HepG2 (cell line): ENCODE results near the gene RFX2. TPM values are rescaled to one million over a fixed set of nuclear protein-coding genes. Genes with fewer than 3 reads are reported as not detected.

ENCODE experiments used
- ATAC-seq: fragments of 200-7000 bp; cut with Tn5 transposase; 3 replicates; pipeline ENCODE4 v1.9.1; 2020; ENCODE audit warnings: mild to moderate bottlenecking, moderate library complexity
- BruUV-seq: library from RNA; stranded (reverse); fragments of 400-500 nt; replicated peaks from 2 replicates; lab custom pipeline; 2021; lab: Mats Ljungman, UMichigan
- CTCF ChIA-PET: fragments of 300-600 bp; formaldehyde crosslinking; extraction: SDS; loops from one replicate; lab custom pipeline; 2021; ENCODE audit warnings: low total read pairs, inconsistent platforms, low intra/inter-chr PET ratio; lab: Yijun Ruan, JAX
- POLR2A ChIA-PET: fragments of 350-600 bp; sonication (Branson Sonifier 250); formaldehyde crosslinking; loops from one replicate; lab custom pipeline; 2020; ENCODE audit warnings: antibody characterized with exemption, inconsistent platforms; lab: Yijun Ruan, JAX
- DNase-seq: peaks from one replicate; pipeline ENCODE4 v3.0.0-alpha.2; 2015; ENCODE audit warnings: low spot score
- FAIRE-seq: peaks from 3 replicates; lab custom pipeline; 2011; peaks lifted over from hg19 to GRCh38; lab: Jason Lieb, UNC
- H2AFZ ChIP-seq: one replicate; pipeline ENCODE4 v1.6.1; 2011; ENCODE audit warnings: low read length, inconsistent platforms
- H3K27ac ChIP-seq: fragments of 300-600 bp; 3 replicates; pipeline ENCODE4 v1.8.0; 2011; ENCODE audit warnings: mixed run types, mild to moderate bottlenecking, mixed read lengths, low read length, inconsistent platforms; ENCODE audit not compliant: insufficient read depth; ENCODE audit errors: extremely low read length
- H3K27me3 ChIP-seq, 2 experiments: fragments of 200-600 bp in 1 of 2; 2 replicates in 1 of 2; 3 replicates in 1 of 2; pipeline versions ENCODE4 v1.6.0 to v1.8.0; 2011; ENCODE audit warnings: low read length in 2 of 2, mild to moderate bottlenecking in 2 of 2, moderate library complexity in 2 of 2, inconsistent platforms in 1 of 2; ENCODE audit not compliant: insufficient read depth in 2 of 2, control insufficient read depth in 1 of 2
- H3K36me3 ChIP-seq, 2 experiments: fragments of 200-600 bp in 1 of 2; replicated peaks in 1 of 2; 2 replicates in 1 of 2; 3 replicates in 1 of 2; pipeline versions ENCODE4 v1.5.1 to v1.8.0; 2011; ENCODE audit warnings: low read length in 2 of 2, inconsistent platforms in 1 of 2; ENCODE audit not compliant: insufficient read depth in 2 of 2, control insufficient read depth in 1 of 2
- H3K4me1 ChIP-seq: 2 replicates; pipeline ENCODE4 v1.5.1; 2012; ENCODE audit warnings: low read length, inconsistent platforms; ENCODE audit not compliant: insufficient read depth
- H3K4me2 ChIP-seq: 2 replicates; pipeline ENCODE4 v1.6.0; 2011; ENCODE audit warnings: low read depth, low read length, inconsistent platforms
- H3K4me3 ChIP-seq, 3 experiments: fragments of 200-600 bp in 1 of 3; sonication (generic), shearing (Covaris generic) in 1 of 3; replicated peaks in 1 of 3; 2 replicates each; pipeline ENCODE4 v1.5.1; 2011 to 2016; ENCODE audit warnings: low read length in 3 of 3, inconsistent platforms in 2 of 3, low read depth in 2 of 3, mild to moderate bottlenecking in 2 of 3, control low read depth in 1 of 3, mixed read lengths in 1 of 3; ENCODE audit not compliant: insufficient read depth in 1 of 3
- H3K79me2 ChIP-seq: one replicate; pipeline ENCODE4 v1.6.1; 2011; ENCODE audit warnings: low read length, inconsistent platforms; ENCODE audit not compliant: insufficient read depth
- H3K9ac ChIP-seq: 2 replicates; pipeline ENCODE4 v1.6.0; 2011; ENCODE audit warnings: mild to moderate bottlenecking, low read depth, low read length, inconsistent platforms; ENCODE audit not compliant: insufficient read depth
- H3K9me3 ChIP-seq: 2 replicates; pipeline ENCODE4 v1.5.1; 2012; ENCODE audit warnings: mild to moderate bottlenecking, low read length
- H4K20me1 ChIP-seq: 2 replicates; pipeline ENCODE4 v1.6.0; 2011; ENCODE audit warnings: inconsistent platforms, mild to moderate bottlenecking, low read length, moderate library complexity; ENCODE audit not compliant: insufficient read depth
- BCL6 ChIP-seq: IDR thresholded peaks from 2 replicates; pipeline ENCODE4 v1.6.1; 2016; ENCODE audit warnings: missing genetic modification reagents, missing compliant biosample characterization
- CENPT ChIP-seq: sonication (generic); formaldehyde crosslinking; IDR thresholded peaks from 2 replicates; pipeline ENCODE4 v1.8.0; 2022; ENCODE audit warnings: low read depth, mild to moderate bottlenecking, moderate library complexity, missing genetic modification reagents
- EP300 ChIP-seq, 3 experiments: sonication (generic) in 1 of 3; formaldehyde crosslinking in 1 of 3; IDR thresholded peaks; 2 replicates each; pipeline versions ENCODE4 v1.5.1 to v1.6.1; 2011 to 2020; ENCODE audit warnings: low read depth in 2 of 3, low read length in 2 of 3, borderline replicate concordance in 1 of 3, improper control_type of control experiment in 1 of 3, mild to moderate bottlenecking in 1 of 3, missing genetic modification reagents in 1 of 3, moderate library complexity in 1 of 3
- EZH2 ChIP-seq: conservative IDR thresholded peaks from 2 replicates; pipeline ENCODE4 v1.6.1; 2012; ENCODE audit warnings: mild to moderate bottlenecking, low read depth, low read length, moderate library complexity
- HNRNPH1 ChIP-seq: fragments of 200-400 bp; formaldehyde crosslinking; optimal IDR thresholded peaks from 2 replicates; pipeline ENCODE3; 2017; ENCODE audit warnings: mild to moderate bottlenecking, low read depth, low read length
- HNRNPK ChIP-seq: fragments of 200-400 bp; formaldehyde crosslinking; IDR thresholded peaks from 2 replicates; pipeline ENCODE4 v1.6.1; 2018; ENCODE audit warnings: low read length, low read depth, moderate library complexity, mild to moderate bottlenecking; ENCODE audit not compliant: poor library complexity, severe bottlenecking
- KDM4B ChIP-seq: sonication (generic); formaldehyde crosslinking; IDR thresholded peaks from 2 replicates; pipeline ENCODE4 v1.4.0; 2020; ENCODE audit warnings: missing genetic modification reagents
- MXD4 ChIP-seq: IDR thresholded peaks from 2 replicates; pipeline ENCODE4 v1.6.1; 2016; ENCODE audit warnings: mild to moderate bottlenecking, missing biosample characterization, missing genetic modification reagents
- SALL1 ChIP-seq: sonication (generic); formaldehyde crosslinking; IDR thresholded peaks from 2 replicates; pipeline ENCODE4 v1.8.0; 2022; ENCODE audit warnings: mild to moderate bottlenecking, missing genetic modification reagents
- TERF1 ChIP-seq: sonication (generic); formaldehyde crosslinking; IDR thresholded peaks from 2 replicates; pipeline ENCODE4 v1.8.0; 2022; ENCODE audit warnings: mild to moderate bottlenecking, missing genetic modification reagents, moderate library complexity
- ZFX ChIP-seq: sonication (generic); formaldehyde crosslinking; IDR thresholded peaks from 2 replicates; pipeline ENCODE4 v1.4.0; 2020; ENCODE audit warnings: mild to moderate bottlenecking, low read depth, missing genetic modification reagents, moderate library complexity
- ZNF550 ChIP-seq: sonication (generic); formaldehyde crosslinking; IDR thresholded peaks from 2 replicates; pipeline ENCODE4 v1.4.0; 2020; ENCODE audit warnings: mild to moderate bottlenecking, missing genetic modification reagents, borderline replicate concordance
- ZNF724P ChIP-seq: sonication (generic); formaldehyde crosslinking; IDR thresholded peaks from 2 replicates; pipeline ENCODE4 v1.8.0; 2022; ENCODE audit warnings: missing genetic modification reagents, borderline replicate concordance
- WGBS: methylation state at CpG from one replicate; pipeline ENCODE4 v1.1.6; 2017; ENCODE audit warnings: low lambda C conversion rate; 5-methylcytosine and 5-hydroxymethylcytosine counted together
- in situ Hi-C: cut with HindIII; loops from 2 replicates; pipeline ENCODE4 v1.10.0; 2017; ENCODE audit warnings: low pct_unique_long_range_greater_than_20kb; ENCODE audit not compliant: extremely low pct_ligation_motif_present
- intact Hi-C: fragments of 100-400 bp; cut with micrococcal nuclease; formaldehyde crosslinking; loops from one replicate; pipeline ENCODE4 v1.10.0; 2022; ENCODE audit not compliant: unreplicated experiment
- polyA plus RNA-seq, 8 experiments: library from polyadenylated mRNA; depleted of rRNA in 3 of 8; stranded (reverse) in 7 of 8; unstranded in 1 of 8; fragments of >200 nt; fragmentation: Illumina TruSeq in 4 of 8; extraction: Trizol in 4 of 8; gene quantifications; 2 replicates each; pipeline versions ENCODE4 v1.2.1 to v1.2.3, GENCODE V29; 2011 to 2016; ENCODE audit warnings: low read depth in 4 of 8, missing spikeins in 1 of 8, mixed read lengths in 1 of 8; ENCODE audit not compliant: insufficient read depth in 1 of 8
- total RNA-seq, 5 experiments: library from RNA; depleted of rRNA; stranded (reverse); fragments of >200 nt; fragmentation: Illumina TruSeq; extraction: Trizol; gene quantifications; 2 replicates each; pipeline ENCODE4 v1.2.3, GENCODE V29; 2016; ENCODE audit warnings: low read depth in 1 of 5
- TF ChIP-seq, protein P1 (sequence below): sonication (generic); formaldehyde crosslinking; IDR thresholded peaks from 2 replicates; pipeline ENCODE4 v1.4.0; 2020; ENCODE audit warnings: missing genetic modification reagents
- TF ChIP-seq, protein P2 (sequence below): sonication (generic); formaldehyde crosslinking; conservative IDR thresholded peaks from 2 replicates; pipeline ENCODE4 v1.5.0; 2020; ENCODE audit warnings: missing genetic modification reagents

The RFX2 gene
- total and polyA plus RNA-seq, 2 of the 13 experiments (the other 11 are each of a cell fraction or from before 2014, with no cell fraction given): 2.8 to 3.3 TPM

DNA sequence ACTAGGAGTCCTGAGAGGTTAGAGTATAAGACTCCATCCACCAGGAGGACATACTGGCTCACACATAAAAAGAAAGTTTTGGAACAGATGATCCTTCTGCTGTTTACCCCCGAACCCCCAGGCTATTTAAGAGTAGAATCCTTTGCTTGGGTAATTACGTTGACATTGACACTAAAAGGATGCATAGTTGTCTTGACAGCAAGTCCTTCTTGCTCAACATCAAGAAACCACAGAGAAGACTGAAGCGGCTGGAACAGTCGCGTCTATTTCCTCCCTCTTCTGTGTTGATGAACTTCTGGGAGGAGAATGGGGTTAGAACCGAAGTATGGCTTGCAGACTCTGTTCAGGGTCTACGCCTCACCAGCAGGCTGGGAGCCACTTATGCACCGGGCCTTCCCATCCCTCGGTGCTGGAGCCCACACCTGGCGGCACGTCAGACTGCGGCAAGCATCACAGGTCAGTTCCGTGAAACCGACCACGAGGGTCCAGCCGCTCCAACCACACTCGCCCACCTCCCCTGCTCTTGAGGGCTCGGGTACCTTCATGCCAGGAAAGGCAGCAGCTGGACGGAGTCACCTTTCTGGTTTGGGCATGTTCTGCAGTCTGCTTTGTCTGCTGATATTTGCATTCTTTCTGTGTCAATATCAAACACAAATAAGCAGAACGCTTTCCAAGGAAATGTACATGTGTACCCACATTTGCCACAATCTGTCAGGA, 90.0 kb downstream of the RFX2 start (continued):
- TF ChIP-seq, protein P1, sequence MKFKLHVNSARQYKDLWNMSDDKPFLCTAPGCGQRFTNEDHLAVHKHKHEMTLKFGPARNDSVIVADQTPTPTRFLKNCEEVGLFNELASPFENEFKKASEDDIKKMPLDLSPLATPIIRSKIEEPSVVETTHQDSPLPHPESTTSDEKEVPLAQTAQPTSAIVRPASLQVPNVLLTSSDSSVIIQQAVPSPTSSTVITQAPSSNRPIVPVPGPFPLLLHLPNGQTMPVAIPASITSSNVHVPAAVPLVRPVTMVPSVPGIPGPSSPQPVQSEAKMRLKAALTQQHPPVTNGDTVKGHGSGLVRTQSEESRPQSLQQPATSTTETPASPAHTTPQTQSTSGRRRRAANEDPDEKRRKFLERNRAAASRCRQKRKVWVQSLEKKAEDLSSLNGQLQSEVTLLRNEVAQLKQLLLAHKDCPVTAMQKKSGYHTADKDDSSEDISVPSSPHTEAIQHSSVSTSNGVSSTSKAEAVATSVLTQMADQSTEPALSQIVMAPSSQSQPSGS (CRISPR knock-in tag): no peak
- TF ChIP-seq HNRNPK (no peak), TERF1 (CRISPR knock-in tag) (no peak), SALL1 (0 out of 2 replicates have a peak, but pooled peaks have one; percentile 13), ZNF550 (CRISPR knock-in tag) (no peak), ZFX (CRISPR knock-in tag) (no peak), BCL6 (CRISPR knock-in tag) (peak; percentile 98), EP300 (IDR thresholded peaks at IDR 0.05; ENCODE audit: low read depth in 2 of 2, low read length in 2 of 2) (no peak), EP300 (CRISPR knock-in tag; IDR thresholded peaks at IDR 0.05; ENCODE audit: borderline replicate concordance) (0 out of 2 replicates have a peak, but pooled peaks have one; percentile 18)
- TF ChIP-seq, all 625 proteins: peak for 14

- no peak for FAIRE-seq
- H4K20me1 ChIP-seq: no peaks in the 10 kb centered on the region
- H3K27ac ChIP-seq: no peak overlapping the region
- H3K9ac ChIP-seq: no peak overlapping the region
- H3K4me1 ChIP-seq: peaks cover 60% of the 10 kb centered on the region
- in situ Hi-C loops: no loop called here
- ATAC-seq: peak; percentile 35; the same call in 2 of the 3 replicates
- H2AFZ ChIP-seq: no peak overlapping the region
- DNase-seq: no peak
- no TSS peak for BruUV-seq
- ChIA-PET POLR2A (no interaction called here), CTCF (interaction anchor here (1.2 to 1.3 kb wide), 2 partner anchors 31 to 51 kb away, joined by 4 to 7 read pairs; no protein-coding TSS in a partner anchor)
- H3K9me3 ChIP-seq: no peaks in the 10 kb centered on the region
- H3K79me2 ChIP-seq: no peaks in the 10 kb centered on the region
- 28% methylated on average over 7 of the region's 10 CpGs for WGBS
- intact Hi-C loops: no loop called here
- H3K4me3 ChIP-seq: no peak overlapping the region
- no peak overlapping the region for H3K4me2 ChIP-seq
- H3K36me3 ChIP-seq: no peaks in the 10 kb centered on the region
- peaks cover 5 to 49% of the 10 kb centered on the region in 2 experiments for H3K27me3 ChIP-seq
- TF ChIP-seq CENPT (CRISPR knock-in tag) (no peak), EZH2 (no peak), KDM4B (CRISPR knock-in tag) (no peak), ZNF724P (CRISPR knock-in tag) (no peak), HNRNPH1 (no peak), MXD4 (no peak)
- TF ChIP-seq, protein P2, sequence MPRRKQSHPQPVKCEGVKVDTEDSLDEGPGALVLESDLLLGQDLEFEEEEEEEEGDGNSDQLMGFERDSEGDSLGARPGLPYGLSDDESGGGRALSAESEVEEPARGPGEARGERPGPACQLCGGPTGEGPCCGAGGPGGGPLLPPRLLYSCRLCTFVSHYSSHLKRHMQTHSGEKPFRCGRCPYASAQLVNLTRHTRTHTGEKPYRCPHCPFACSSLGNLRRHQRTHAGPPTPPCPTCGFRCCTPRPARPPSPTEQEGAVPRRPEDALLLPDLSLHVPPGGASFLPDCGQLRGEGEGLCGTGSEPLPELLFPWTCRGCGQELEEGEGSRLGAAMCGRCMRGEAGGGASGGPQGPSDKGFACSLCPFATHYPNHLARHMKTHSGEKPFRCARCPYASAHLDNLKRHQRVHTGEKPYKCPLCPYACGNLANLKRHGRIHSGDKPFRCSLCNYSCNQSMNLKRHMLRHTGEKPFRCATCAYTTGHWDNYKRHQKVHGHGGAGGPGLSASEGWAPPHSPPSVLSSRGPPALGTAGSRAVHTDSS (CRISPR knock-in tag): no peak
These were observed 91.5 kb downstream of the RFX2 start for GRCh38 chr19:6018786-6019185.
